Smooth muscle cell (in vitro differentiated cells): ENCODE results near the gene ZNF629. TPM values are rescaled to one million over a fixed set of nuclear protein-coding genes. Genes with fewer than 3 reads are reported as not detected.

ENCODE experiments used
- DNase-seq: peaks from one replicate; lab custom pipeline; 2025; ENCODE audit not compliant: unreplicated experiment; lab: John Stamatoyannopoulos, UW
- H2AFZ ChIP-seq: fragments of 200-600 bp; sonication (generic); 2 replicates; pipeline ENCODE4 v1.6.0; 2016; ENCODE audit warnings: antibody characterized with exemption, low read depth, mild to moderate bottlenecking
- H3F3A ChIP-seq: fragments of 200-600 bp; sonication (generic); 2 replicates; pipeline ENCODE4 v1.6.0; 2017; ENCODE audit warnings: antibody characterized with exemption, low read depth
- H3K27ac ChIP-seq: fragments of 200-600 bp; sonication (generic); 2 replicates; pipeline ENCODE4 v1.5.1; 2016; ENCODE audit warnings: low read depth, mild to moderate bottlenecking
- H3K27me3 ChIP-seq: fragments of 200-600 bp; sonication (generic); 2 replicates; pipeline ENCODE4 v1.6.1; 2016; ENCODE audit warnings: low read depth, mild to moderate bottlenecking
- H3K36me3 ChIP-seq: fragments of 200-600 bp; sonication (generic); 2 replicates; pipeline ENCODE4 v1.5.1; 2016; ENCODE audit warnings: low read depth
- H3K4me1 ChIP-seq: fragments of 200-600 bp; sonication (generic); 2 replicates; pipeline ENCODE4 v1.5.1; 2016; ENCODE audit warnings: low read depth
- H3K4me2 ChIP-seq: fragments of 200-600 bp; sonication (generic); 2 replicates; pipeline ENCODE4 v1.6.0; 2016; ENCODE audit warnings: mild to moderate bottlenecking
- H3K4me3 ChIP-seq: fragments of 200-600 bp; sonication (generic); 2 replicates; pipeline ENCODE4 v1.5.1; 2016; ENCODE audit warnings: mild to moderate bottlenecking
- H3K79me2 ChIP-seq: fragments of 200-600 bp; sonication (generic); 2 replicates; pipeline ENCODE4 v1.6.0; 2016; ENCODE audit warnings: low read depth, mild to moderate bottlenecking
- H3K9ac ChIP-seq: fragments of 200-600 bp; sonication (generic); 2 replicates; pipeline ENCODE4 v1.6.0; 2016; ENCODE audit warnings: low read depth
- H3K9me3 ChIP-seq: fragments of 200-600 bp; sonication (generic); replicated peaks from 2 replicates; pipeline ENCODE4 v1.5.1; 2016; ENCODE audit warnings: low read depth
- H4K20me1 ChIP-seq: fragments of 200-600 bp; sonication (generic); 2 replicates; pipeline ENCODE4 v1.6.0; 2016; ENCODE audit warnings: low read depth
- CTCF ChIP-seq: fragments of 200-600 bp; sonication (generic); IDR thresholded peaks from 2 replicates; pipeline ENCODE4 v1.5.1; 2017; ENCODE audit warnings: borderline replicate concordance, mild to moderate bottlenecking, antibody characterized with exemption; ENCODE audit not compliant: insufficient read depth, poor library complexity, severe bottlenecking
- WGBS: methylation state at CpG from one replicate; pipeline ENCODE4 v1.1.7; 2016; ENCODE audit warnings: low lambda C conversion rate; 5-methylcytosine and 5-hydroxymethylcytosine counted together
- polyA plus RNA-seq: library from polyadenylated mRNA; unstranded; fragments of >200 nt; fragmentation: Nextera tagmentation; extraction: Ambion mirVana; gene quantifications from 2 replicates; pipeline ENCODE4 v1.2.1, GENCODE V29; 2016
- total RNA-seq: library from RNA; depleted of rRNA; stranded (reverse); fragments of >200 nt; gene quantifications from 2 replicates; pipeline ENCODE4 v1.2.3, GENCODE V29; 2014

ZNF629 gene
- total and polyA plus RNA-seq, 2 experiments from 2014 or later = 11.6 to 13.4 TPM

DNA sequence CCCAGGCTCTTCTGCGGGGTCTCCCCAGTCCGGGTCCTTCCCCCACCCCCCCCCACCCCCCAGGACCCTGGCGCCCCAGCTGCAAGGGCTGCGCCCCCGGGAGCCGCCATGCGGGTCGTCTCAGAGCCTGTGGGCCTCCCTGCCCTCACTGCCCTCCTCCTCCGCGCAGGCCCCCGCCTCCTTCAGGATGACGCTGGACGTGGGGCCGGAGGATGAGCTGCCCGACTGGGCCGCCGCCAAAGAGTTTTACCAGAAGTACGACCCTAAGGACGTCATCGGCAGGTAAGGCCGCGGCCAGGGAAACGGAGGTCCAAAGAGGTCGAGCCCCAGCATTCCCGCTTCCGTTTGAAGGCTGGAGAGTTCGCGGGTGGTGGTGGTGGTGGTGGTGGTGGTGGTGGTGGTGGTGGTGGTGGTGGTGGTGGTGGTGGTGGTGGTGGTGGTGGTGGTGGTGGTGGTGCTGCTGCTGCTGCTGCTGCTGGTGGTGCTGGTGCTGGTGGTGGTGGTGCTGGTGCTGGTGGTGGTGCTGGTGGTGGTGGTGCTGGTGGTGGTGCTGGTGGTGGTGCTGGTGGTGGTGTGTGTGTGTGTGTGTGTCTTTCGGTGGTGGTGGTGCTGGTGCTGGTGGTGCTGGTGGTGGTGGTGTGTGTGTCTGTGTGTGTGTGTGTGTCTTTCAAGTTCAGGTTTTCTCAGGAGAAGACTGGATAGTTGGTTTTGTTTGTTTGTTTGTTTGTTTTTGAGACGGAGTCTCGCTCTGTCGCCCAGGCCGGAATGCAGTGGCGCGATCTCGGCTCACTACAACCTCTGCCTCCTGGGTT lies 38.2 kb downstream of the ZNF629 start:
- Histone ChIP-seq H2AFZ (no peak overlapping the region), H3K4me3 (peak overlapping the region; percentile 85), H3K9me3 (no peaks in the 10 kb centered on the region), H3K27me3 (no peaks in the 10 kb centered on the region), H3K9ac (peak overlapping the region; percentile 77), H4K20me1 (peaks cover 3% of the 10 kb centered on the region), H3K79me2 (peaks cover 18% of the 10 kb centered on the region), H3K4me2 (peak overlapping the region; percentile 96), H3K27ac (peak overlapping the region; percentile 46), H3K4me1 (peaks cover 3% of the 10 kb centered on the region), H3K36me3 (peaks cover 8% of the 10 kb centered on the region), H3F3A (peaks cover 9% of the 10 kb centered on the region)
- TF ChIP-seq CTCF = no peak
- peak; percentile 40 for DNase-seq
- 17% methylated on average over 29 of the region's 36 CpGs for WGBS

- no peaks in the 10 kb centered on the region for H3K27me3 ChIP-seq
- H2AFZ ChIP-seq = no peak within 1 kb of the TSS
- H3K79me2 ChIP-seq = peaks cover 18% of the 10 kb centered on the region
- H3K4me2 ChIP-seq = peak within 1 kb of the TSS; percentile 96
- peaks cover 9% of the 10 kb centered on the region for H3F3A ChIP-seq
- no peak for TF ChIP-seq CTCF
- 12% methylated on average over 33 of the region's 60 CpGs for WGBS
- peak within 1 kb of the TSS; percentile 85 for H3K4me3 ChIP-seq
- peaks cover 3% of the 10 kb centered on the region for H4K20me1 ChIP-seq
- H3K4me1 ChIP-seq = peaks cover 3% of the 10 kb centered on the region
- H3K27ac ChIP-seq = peak within 1 kb of the TSS; percentile 74
- no peaks in the 10 kb centered on the region for H3K9me3 ChIP-seq
- peak; percentile 88 for DNase-seq
- H3K36me3 ChIP-seq = peaks cover 8% of the 10 kb centered on the region
- peak within 1 kb of the TSS; percentile 77 for H3K9ac ChIP-seq
These were observed 39.0 kb downstream of the ZNF629 start, which contains the start of gene PHKG2 for GRCh38 chr16:30747799-30748633. Gene PHKG2 (plus strand): TSS chr16:30748425. CDS start chr16:30748821, 396 bp downstream.

- no peak for TF ChIP-seq CTCF
- Histone ChIP-seq H3K4me3 (peak overlapping the region; percentile 85), H3K79me2 (peaks cover 18% of the 10 kb centered on the region), H3K9ac (peak overlapping the region; percentile 37), H3K36me3 (peaks cover 8% of the 10 kb centered on the region), H3K4me1 (peaks cover 3% of the 10 kb centered on the region), H4K20me1 (peaks cover 3% of the 10 kb centered on the region), H3F3A (peaks cover 9% of the 10 kb centered on the region), H3K27me3 (no peaks in the 10 kb centered on the region), H3K27ac (peak overlapping the region; percentile 74), H2AFZ (no peak overlapping the region), H3K4me2 (peak overlapping the region; percentile 85), H3K9me3 (no peaks in the 10 kb centered on the region)
- no peak for DNase-seq
- 48% methylated on average over 3 of the region's 3 CpGs for WGBS
These were observed 39.7 kb downstream of the ZNF629 start for GRCh38 chr16:30747331-30747730.
